ENCODE data around the gene ZNF606. TPM values are rescaled to one million over a fixed set of nuclear protein-coding genes. Genes with fewer than 3 reads are reported as not detected.

The ZNF606 gene
- total and polyA plus RNA-seq, 8 donors = 1.2 to 35.2 (median 6.6) TPM

GRCh38 chr19:58046856-58047255 lies 44.2 kb upstream of the ZNF606 start:
- Histone ChIP-seq H3K27ac (no peak overlapping the region), H3K9me3 (peaks cover 25 to 100% (median 99%) of the 10 kb centered on the region in 4 donors), H3K27me3 (no peaks in the 10 kb centered on the region), H3K4me3 (no peak overlapping the region), H3K36me3 (no peaks in the 10 kb centered on the region), H3K4me1 (no peaks in the 10 kb centered on the region)
- intact Hi-C loops (cut with DNase I; ENCODE audit: low total_unique reads) = no loop called here
- DNase-seq = no peak
- no peak for TF ChIP-seq POLR2A (IDR thresholded peaks at IDR 0.05)
- TF ChIP-seq CTCF (IDR thresholded peaks at IDR 0.05) = no peak
- no peak for TF ChIP-seq POLR2AphosphoS5 (IDR thresholded peaks at IDR 0.05)
- no peak for TF ChIP-seq EP300 (IDR thresholded peaks at IDR 0.05)
- 73 to 86% (median 82%) methylated on average over 4 to 7 of the region's 7 CpGs for WGBS, 5 donors

DNA sequence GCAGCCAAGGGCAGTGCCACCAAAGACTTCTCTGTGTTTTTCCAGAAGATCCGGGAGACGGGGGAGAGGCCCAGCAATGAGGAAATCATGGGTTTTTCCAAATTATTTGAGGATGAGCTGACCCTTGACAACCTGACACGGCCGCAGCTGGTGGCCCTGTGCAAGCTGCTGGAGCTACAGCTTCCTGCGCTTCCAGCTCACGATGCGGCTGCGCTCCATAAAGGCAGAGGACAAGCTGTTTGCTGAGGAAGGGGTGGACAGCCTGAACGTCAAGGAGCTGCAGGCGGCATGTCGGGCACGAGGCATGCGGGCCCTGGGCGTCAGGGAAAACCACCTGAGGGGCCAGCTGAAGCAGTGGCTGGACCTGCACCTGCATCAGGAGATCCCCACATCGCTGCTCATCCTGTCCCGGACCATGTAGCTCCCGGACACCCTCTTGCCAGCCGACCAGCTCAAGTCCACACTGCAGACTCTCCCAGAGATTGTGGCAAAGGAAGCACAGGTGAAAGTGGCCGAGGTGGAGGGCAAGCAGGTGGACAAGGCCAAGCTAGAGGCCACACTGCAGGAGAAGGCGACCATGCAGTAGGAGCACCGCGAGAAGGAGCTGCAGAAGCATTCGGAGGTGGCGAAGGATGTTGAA lies 42.9 kb upstream of the ZNF606 start:
- Histone ChIP-seq H3K4me3 (no peak overlapping the region), H3K4me1 (no peaks in the 10 kb centered on the region), H3K27ac (no peak overlapping the region), H3K36me3 (peaks cover 0 to 9% (median 0%) of the 10 kb centered on the region in 4 donors), H3K27me3 (no peaks in the 10 kb centered on the region), H3K9me3 (peaks cover 30 to 100% (median 99%) of the 10 kb centered on the region in 4 donors)
- no peak for TF ChIP-seq CTCF (IDR thresholded peaks at IDR 0.05)
- no peak for TF ChIP-seq POLR2AphosphoS5 (IDR thresholded peaks at IDR 0.05)
- no peak for TF ChIP-seq EP300 (IDR thresholded peaks at IDR 0.05)
- no peak for TF ChIP-seq POLR2A (IDR thresholded peaks at IDR 0.05)
- intact Hi-C loops (cut with DNase I; ENCODE audit: low total_unique reads) = no loop called here
- 90 to 94% (median 93%) methylated on average over 20 to 24 of the region's 24 CpGs for WGBS, 5 donors
- no peak for DNase-seq

- 90 to 94% (median 92%) methylated on average over 17 to 26 of the region's 26 CpGs for WGBS, 5 donors
- intact Hi-C loops (cut with DNase I; ENCODE audit: low total_unique reads) = no loop called here
Measured at GRCh38 chr19:58044886-58045285, 42.3 kb upstream of the ZNF606 start.

DNA sequence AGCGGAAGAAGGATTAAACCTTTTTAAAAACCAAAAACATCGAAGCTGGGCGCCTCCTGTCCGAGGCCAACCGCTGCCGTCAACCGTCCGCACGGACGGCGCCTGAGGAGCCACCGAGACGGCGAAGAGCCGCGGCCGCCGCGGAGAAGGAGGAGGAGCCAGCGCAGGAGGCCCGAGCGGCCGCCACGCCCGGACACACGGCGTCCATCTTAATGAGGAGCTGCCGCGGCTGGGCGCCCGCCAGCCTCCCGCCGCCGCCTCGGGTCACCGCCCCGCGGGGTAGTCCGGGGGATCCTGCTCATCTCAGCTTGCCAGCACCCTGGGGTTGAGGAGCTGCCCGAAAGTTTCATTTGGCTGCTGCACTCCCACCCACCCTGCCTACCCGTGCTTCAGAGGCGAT lies 41.8 kb upstream of the ZNF606 start:
- Histone ChIP-seq H3K27ac (no peak overlapping the region), H3K9me3 (peaks cover 30 to 100% (median 100%) of the 10 kb centered on the region in 4 donors), H3K4me1 (no peaks in the 10 kb centered on the region), H3K36me3 (peaks cover 0 to 9% (median 0%) of the 10 kb centered on the region in 4 donors), H3K4me3 (no peak overlapping the region), H3K27me3 (no peaks in the 10 kb centered on the region)
- no peak for TF ChIP-seq POLR2A (IDR thresholded peaks at IDR 0.05)
- no peak for TF ChIP-seq POLR2AphosphoS5 (IDR thresholded peaks at IDR 0.05)
- no peak for TF ChIP-seq EP300 (IDR thresholded peaks at IDR 0.05)
- no peak for TF ChIP-seq CTCF (IDR thresholded peaks at IDR 0.05)
- no peak for DNase-seq
- WGBS, 5 donors = 52 to 82% (median 69%) methylated on average over 25 to 41 of the region's 42 CpGs
- intact Hi-C loops (cut with DNase I; ENCODE audit: low total_unique reads) = no loop called here

More at GRCh38 chr19:58044886-58045285, 42.3 kb upstream of the ZNF606 start:
- no peak for DNase-seq
- H3K27ac ChIP-seq = no peak overlapping the region
- H3K9me3 ChIP-seq = peaks cover 30 to 100% (median 100%) of the 10 kb centered on the region in 4 donors
- H3K27me3 ChIP-seq = no peaks in the 10 kb centered on the region
- TF ChIP-seq POLR2AphosphoS5 (IDR thresholded peaks at IDR 0.05) (no peak), CTCF (IDR thresholded peaks at IDR 0.05) (no peak), EP300 (IDR thresholded peaks at IDR 0.05) (no peak), POLR2A (IDR thresholded peaks at IDR 0.05) (no peak)
- H3K4me3 ChIP-seq = no peak overlapping the region
- H3K36me3 ChIP-seq = peaks cover 0 to 9% (median 0%) of the 10 kb centered on the region in 4 donors
- H3K4me1 ChIP-seq = no peaks in the 10 kb centered on the region
